HG03097 (cell line): ENCODE results near the gene KRT83.
"Not testable (repeated sequence)": the region's sequence is repeated elsewhere in the genome, so short reads cannot be mapped to it uniquely, and the experiment has no call there.

ENCODE experiments used
- ATAC-seq: cut with Tn5 transposase; IDR thresholded peaks from one replicate; pipeline ENCODE4 v1.9.1; 2021; ENCODE audit not compliant: unreplicated experiment, low FRiP score

Gene KRT83

DNA sequence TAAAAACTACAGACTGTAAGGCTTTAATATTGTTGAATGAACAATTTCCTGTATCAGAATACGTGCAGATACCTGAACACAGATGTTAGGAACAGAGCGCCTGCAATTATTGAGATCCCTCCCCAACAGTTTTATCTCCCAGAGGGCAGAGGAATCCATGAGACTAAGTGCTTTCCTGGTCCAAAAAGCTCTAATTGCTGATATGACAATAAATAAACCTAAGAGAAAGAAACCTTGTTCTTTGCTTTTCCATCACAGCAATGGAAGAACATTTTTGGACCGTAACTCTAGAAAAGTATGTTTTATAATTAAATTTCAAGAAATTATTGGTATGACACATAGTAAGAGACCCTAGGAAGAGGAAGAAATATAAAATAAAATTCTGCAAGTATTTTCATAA lies 13.0 kb upstream of the KRT83 start:
- ATAC-seq, result no peak

- no peak for ATAC-seq
These were observed 12.1 kb upstream of the KRT83 start for GRCh38 chr12:52333321-52333720.

GRCh38 chr12:52332381-52332780 lies 11.2 kb upstream of the KRT83 start:
- ATAC-seq, result no peak

DNA sequence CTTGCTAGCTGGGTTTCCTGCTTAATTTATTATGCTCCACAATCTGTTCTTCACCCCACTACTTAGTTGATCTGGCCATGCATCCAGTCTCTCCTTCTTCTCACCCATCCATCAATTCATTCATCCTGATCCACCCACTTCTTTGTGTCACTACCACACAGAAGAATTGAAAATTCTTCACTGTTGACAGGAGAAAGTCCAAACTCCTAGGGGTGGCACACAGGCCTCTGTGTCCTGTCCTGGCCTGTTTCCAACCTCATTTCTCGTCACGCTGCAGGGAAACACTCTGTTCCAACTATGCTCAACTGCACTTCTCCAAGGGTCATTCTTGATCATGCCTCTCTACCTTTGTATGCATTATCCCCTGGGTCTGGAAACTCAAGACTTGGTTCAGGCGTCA lies 10.6 kb upstream of the KRT83 start:
- no peak for ATAC-seq

DNA sequence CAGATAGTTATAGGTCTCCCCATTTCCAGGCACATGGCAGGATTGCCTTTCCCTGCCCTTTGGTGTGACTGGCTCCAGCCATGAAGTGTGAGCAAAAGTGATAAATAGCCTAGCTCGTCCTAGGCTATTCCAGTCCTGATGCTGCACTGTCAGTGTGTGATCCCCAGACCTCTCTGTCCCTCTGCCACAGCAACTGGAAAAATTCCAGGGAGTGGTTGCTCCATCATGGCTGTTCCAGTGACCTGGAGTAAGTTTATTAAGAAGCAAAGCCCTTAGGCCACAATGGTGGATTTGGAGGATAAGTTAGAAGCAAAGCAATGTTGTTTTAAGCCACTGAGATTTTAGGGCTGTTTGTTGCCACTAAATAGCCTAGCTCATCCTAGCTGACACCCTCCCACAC lies 9.8 kb upstream of the KRT83 start:
- ATAC-seq, result no peak

- no peak for ATAC-seq
These were observed 6.8 kb upstream of the KRT83 start for GRCh38 chr12:52327830-52328500.

GRCh38 chr12:52327052-52327829 lies 6.0 kb upstream of the KRT83 start:
- ATAC-seq, result peak; percentile 75

DNA sequence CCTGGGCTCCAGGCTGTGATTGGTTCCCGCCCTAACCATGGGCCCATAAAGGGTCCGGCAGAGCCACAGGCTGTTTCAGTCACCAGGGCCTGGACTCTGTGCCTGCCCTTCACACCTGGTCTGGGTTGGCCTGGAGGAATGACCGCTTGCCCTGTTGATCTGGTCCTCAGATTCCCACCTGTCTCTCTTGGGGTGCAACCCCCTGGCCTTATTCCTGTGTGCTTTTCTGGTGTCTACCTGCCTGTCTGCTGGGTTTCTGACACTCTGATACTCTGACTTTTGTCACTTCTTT lies 2.9 kb upstream of the KRT83 start:
- ATAC-seq, result no peak

- ATAC-seq, result no peak
These were observed 2.4 kb upstream of the KRT83 start for GRCh38 chr12:52323416-52324152.

DNA sequence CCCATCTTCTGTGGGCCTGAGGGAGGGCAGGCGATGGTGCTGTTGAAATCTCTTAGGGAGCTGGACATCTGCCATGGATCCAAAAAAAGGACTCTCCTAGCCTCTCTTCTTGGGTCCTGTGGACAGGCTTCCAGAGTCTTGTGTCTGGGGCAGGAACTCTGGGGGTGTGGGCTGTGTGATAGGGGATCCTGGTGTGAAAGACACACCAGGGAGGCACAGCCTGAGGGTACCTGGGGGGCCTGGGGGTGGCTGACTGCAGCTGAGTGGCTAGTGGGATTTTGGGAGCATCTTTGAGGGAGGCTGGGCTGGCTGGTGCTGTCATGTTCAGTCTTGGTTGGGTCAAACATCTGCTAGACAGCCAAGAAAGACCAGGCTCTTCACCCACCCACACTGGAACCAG lies 1.8 kb upstream of the KRT83 start:
- ATAC-seq, result no peak

- no peak for ATAC-seq
These were observed 871 bp upstream of the KRT83 start for GRCh38 chr12:52322069-52322468.

- ATAC-seq, result no peak
These were observed 220 bp upstream of the KRT83 start for GRCh38 chr12:52321418-52321817.

DNA sequence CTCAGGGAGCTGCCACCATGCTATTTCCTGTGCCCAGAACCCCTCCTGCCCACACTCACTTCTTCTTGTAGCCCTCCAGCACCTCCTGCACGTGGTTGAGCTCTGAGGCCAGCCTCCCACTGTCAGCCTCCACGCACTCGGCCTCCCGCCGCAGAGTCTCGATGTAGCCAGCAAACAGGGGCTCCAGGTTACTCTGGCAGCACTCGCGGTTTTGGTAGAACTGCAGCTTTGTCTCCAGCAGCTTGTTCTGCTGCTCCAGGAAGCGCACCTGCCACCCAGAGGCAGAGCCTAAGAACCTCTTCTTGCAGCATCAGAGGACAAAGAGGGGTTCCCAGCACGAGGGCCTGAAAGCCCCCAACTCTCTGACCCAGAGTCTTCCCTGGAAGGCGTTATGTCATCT lies 2.1 kb downstream of the KRT83 start:
- no peak for ATAC-seq

DNA sequence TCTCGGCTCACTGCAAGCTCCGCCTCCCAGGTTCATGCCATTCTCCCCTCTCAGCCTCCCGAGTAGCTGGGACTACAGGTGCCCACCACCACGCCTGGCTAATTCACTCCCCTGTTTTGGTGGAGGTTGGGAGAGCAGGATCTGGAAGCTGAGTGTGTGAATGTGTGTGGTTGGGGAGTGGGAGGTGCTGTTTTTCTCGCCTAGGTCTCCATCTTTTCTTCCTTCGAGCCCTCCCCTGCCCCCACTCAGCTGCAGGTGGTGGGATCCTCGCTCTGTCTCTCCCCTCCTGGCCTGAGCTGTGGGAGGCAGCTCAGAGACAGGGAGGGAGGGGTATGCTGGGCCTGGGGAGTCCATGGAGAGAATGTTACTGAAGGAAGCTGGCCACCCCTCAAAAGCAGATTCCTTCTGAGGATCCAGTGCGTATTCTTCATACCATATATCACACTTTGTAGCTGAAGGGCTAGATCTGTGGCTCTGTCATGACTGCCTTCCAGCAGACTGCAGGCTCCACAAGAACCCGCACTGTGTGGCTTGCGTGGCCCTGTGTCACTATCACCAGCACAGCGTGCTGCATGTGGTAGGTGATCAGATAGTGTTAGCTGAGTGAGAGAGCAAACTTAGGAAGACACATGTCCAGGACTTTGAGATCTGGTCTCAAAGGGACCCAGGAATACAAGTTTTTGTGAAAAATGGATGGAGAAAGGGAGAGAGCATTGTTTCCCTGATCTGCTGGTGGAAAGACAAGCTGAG lies 2.8 kb downstream of the KRT83 start:
- ATAC-seq, result no peak

- ATAC-seq, result no peak
These were observed 3.6 kb downstream of the KRT83 start for GRCh38 chr12:52317468-52318052.

GRCh38 chr12:52316701-52317100 lies 4.5 kb downstream of the KRT83 start:
- ATAC-seq, result no peak

DNA sequence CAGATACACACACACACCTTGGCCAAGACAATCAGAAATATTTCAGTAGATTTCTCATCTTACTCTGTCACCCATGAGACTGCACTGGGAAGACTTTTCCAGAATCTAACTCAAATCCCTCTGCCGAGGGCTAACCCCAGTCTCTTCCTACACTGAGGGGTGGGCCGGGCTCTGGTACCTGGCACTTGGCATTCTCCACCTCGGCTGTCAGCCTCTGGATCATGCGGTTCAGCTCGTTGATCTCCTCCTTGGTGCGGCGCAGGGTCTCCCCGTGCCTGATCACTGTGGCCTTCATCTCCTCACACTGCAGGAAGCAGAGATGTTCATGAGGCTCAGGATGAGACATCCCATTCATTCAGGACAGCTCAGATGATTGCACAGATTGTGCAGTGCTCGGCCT lies 4.9 kb downstream of the KRT83 start:
- ATAC-seq, result no peak

DNA sequence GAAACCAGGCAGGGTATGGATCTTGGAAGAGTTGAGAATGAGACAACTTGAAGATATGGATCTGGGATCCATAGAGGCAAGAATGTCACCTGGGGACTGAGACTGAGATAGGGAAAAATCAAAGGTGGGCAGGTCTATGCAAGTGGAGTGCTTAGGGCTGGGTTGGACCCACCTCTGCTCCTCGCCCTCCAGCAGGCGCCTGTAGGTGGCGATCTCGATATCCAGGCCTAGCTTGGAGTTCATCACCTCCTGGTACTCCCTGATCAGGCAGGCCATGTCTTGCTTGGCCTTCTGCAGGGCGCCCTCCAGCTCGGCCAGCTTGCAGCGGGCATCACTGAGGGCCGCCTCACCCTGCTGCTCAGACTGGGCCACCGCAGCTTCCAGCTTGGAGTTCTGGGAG lies 5.5 kb downstream of the KRT83 start:
- not testable (repeated sequence) for ATAC-seq

GRCh38 chr12:52314511-52314910 lies 6.7 kb downstream of the KRT83 start:
- no peak for ATAC-seq

DNA sequence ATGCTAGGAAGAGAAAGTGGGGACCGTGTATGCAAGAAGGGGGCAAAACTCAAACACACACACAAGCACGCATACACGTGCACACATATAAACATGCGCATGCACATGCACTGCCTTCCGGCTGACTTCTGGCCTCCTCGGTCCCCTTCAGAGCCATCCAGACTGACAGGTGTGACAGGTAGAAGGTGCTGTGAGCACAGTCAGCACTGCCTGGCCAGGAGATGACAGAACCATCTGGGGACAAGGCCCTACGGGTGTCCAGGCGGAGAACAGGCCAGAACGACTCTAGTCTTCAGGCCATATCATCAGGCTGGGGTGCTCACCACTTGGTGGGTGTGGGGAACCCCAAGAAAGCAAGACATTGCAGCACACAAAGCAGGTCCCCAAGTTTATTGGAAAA lies 7.3 kb downstream of the KRT83 start:
- ATAC-seq, result no peak

GRCh38 chr12:52313461-52313860 lies 7.7 kb downstream of the KRT83 start:
- ATAC-seq, result no peak
